ENCODE results near the gene RPUSD4.

Gene RPUSD4

GRCh38 chr11:126198648-126199047 is 12.8 kb downstream of the RPUSD4 start:
- TF ChIP-seq, protein P1, sequence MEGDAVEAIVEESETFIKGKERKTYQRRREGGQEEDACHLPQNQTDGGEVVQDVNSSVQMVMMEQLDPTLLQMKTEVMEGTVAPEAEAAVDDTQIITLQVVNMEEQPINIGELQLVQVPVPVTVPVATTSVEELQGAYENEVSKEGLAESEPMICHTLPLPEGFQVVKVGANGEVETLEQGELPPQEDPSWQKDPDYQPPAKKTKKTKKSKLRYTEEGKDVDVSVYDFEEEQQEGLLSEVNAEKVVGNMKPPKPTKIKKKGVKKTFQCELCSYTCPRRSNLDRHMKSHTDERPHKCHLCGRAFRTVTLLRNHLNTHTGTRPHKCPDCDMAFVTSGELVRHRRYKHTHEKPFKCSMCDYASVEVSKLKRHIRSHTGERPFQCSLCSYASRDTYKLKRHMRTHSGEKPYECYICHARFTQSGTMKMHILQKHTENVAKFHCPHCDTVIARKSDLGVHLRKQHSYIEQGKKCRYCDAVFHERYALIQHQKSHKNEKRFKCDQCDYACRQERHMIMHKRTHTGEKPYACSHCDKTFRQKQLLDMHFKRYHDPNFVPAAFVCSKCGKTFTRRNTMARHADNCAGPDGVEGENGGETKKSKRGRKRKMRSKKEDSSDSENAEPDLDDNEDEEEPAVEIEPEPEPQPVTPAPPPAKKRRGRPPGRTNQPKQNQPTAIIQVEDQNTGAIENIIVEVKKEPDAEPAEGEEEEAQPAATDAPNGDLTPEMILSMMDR (IDR thresholded peaks at IDR 0.05; ENCODE audit: borderline replicate concordance, control extremely low read depth, extremely low read depth, insufficient read depth, missing control alignments): no peak
- no peak for DNase-seq (ENCODE audit: low spot score)
- in situ Hi-C loops (cut with MboI; ENCODE audit: low sequenced_read_pairs, unreplicated experiment): loop anchor here (10.0 kb wide), 1 partner anchor 274 kb away; no protein-coding TSS in a partner anchor

GRCh38 chr11:126197277-126197939 is 14.0 kb downstream of the RPUSD4 start:
- no peak for DNase-seq (ENCODE audit: low spot score)
- in situ Hi-C loops (cut with MboI; ENCODE audit: low sequenced_read_pairs, unreplicated experiment): loop anchor here (10.0 kb wide), 1 partner anchor 273 kb away; no protein-coding TSS in a partner anchor
- TF ChIP-seq, protein P1 (IDR thresholded peaks at IDR 0.05; ENCODE audit: borderline replicate concordance, control extremely low read depth, extremely low read depth, insufficient read depth, missing control alignments): no peak

DNA sequence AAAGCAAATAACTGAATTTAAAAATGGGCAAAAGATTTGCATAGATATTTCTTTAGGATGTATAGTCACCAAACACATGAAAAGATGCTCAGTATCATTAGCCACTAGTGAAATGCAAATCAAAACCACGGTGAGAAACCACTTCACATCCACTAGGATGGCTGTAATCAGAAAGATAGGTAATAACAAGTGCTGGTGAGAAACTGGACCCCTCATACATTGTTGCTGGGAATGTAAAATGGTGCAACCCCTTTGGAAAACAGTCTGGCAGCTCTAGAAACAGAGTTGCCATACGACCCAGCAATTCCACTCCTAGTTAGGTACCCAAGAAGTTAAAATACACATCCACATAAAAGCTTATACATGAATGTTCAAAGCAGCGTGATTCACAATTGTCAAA is 16.3 kb downstream of the RPUSD4 start:
- in situ Hi-C loops (cut with MboI; ENCODE audit: low sequenced_read_pairs, unreplicated experiment): loop anchor here (10.0 kb wide), 1 partner anchor 270 kb away; no protein-coding TSS in a partner anchor
- DNase-seq (ENCODE audit: low spot score): no peak
- TF ChIP-seq, protein P1 (IDR thresholded peaks at IDR 0.05; ENCODE audit: borderline replicate concordance, control extremely low read depth, extremely low read depth, insufficient read depth, missing control alignments): no peak

DNA sequence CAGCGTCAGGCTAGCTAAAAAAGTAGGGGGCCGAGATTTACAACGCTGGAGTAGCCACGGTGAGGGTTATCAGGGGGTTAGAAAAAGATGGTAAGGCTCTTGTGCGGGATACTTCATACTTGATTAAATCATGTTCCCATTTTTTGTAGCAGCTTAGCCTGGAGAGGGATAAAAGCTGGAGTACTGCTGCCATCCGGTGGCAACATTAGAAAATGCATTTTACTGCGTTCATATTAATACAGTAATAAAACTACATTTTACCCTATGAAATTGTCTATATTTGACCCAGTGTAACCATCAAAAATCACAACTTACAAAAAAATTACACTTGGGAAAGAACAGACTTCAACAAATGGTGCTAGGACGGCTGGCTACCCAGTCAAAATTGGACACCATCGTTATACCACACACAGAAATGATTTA is 17.3 kb downstream of the RPUSD4 start:
- DNase-seq (ENCODE audit: low spot score): no peak
- in situ Hi-C loops (cut with MboI; ENCODE audit: low sequenced_read_pairs, unreplicated experiment): loop anchor here (10.0 kb wide), 1 partner anchor 269 kb away; no protein-coding TSS in a partner anchor
- TF ChIP-seq, protein P1 (IDR thresholded peaks at IDR 0.05; ENCODE audit: borderline replicate concordance, control extremely low read depth, extremely low read depth, insufficient read depth, missing control alignments): peak; percentile 39

DNA sequence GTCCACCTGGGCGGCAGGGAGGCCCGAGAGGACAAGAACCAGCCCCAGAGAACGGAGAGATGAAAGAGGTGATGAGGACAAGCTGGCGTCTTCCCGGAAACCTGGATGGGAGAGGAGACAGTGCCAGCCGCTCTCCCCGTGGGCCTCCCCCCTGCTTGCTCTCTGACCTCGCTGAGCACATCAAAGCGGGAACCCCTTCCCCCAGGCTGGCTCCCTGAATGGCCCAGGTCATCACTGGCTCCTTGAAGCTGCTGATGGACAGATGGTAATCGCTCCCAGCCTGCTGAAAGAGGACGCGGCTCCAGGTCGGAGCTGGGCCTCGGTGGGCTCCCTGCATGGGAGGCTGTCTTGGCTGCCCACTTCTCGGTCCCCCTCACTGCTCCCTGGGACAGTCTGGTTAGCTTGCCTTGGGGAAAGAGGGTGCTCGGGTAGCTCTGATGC is 18.4 kb downstream of the RPUSD4 start:
- TF ChIP-seq, protein P1 (IDR thresholded peaks at IDR 0.05; ENCODE audit: borderline replicate concordance, control extremely low read depth, extremely low read depth, insufficient read depth, missing control alignments): no peak
- in situ Hi-C loops (cut with MboI; ENCODE audit: low sequenced_read_pairs, unreplicated experiment): loop anchor here (10.0 kb wide), 1 partner anchor 268 kb away; no protein-coding TSS in a partner anchor
- no peak for DNase-seq (ENCODE audit: low spot score)

- TF ChIP-seq, protein P1 (IDR thresholded peaks at IDR 0.05; ENCODE audit: borderline replicate concordance, control extremely low read depth, extremely low read depth, insufficient read depth, missing control alignments): no peak
- DNase-seq (ENCODE audit: low spot score): no peak
- in situ Hi-C loops (cut with MboI; ENCODE audit: low sequenced_read_pairs, unreplicated experiment): loop anchor here (10.0 kb wide), 1 partner anchor 268 kb away; no protein-coding TSS in a partner anchor
Observed at GRCh38 chr11:126192361-126192760, 19.1 kb downstream of the RPUSD4 start.

Measured in GM13976 (cell line).